Measurements from ENCODE around the gene UNC5C.

DNA sequence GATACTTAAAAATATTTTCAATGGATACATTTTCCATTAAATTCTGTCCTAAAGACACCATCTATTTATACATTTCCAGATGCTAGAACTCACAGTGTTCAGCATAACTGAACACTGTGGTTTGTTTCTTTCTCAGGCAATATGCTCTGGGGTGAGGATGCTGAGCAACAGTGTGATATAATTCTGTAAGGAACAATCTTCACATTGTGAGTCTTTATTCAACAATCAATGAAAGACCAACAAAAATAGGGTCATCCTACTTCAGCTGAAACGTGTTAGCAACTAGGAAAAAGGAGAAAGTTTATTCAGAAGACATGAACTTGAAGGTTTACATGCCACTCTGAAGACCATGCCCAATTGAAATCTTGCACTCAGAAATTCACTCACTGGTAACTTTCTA, 284.8 kb downstream of the UNC5C start:
- TF ChIP-seq, protein P1, sequence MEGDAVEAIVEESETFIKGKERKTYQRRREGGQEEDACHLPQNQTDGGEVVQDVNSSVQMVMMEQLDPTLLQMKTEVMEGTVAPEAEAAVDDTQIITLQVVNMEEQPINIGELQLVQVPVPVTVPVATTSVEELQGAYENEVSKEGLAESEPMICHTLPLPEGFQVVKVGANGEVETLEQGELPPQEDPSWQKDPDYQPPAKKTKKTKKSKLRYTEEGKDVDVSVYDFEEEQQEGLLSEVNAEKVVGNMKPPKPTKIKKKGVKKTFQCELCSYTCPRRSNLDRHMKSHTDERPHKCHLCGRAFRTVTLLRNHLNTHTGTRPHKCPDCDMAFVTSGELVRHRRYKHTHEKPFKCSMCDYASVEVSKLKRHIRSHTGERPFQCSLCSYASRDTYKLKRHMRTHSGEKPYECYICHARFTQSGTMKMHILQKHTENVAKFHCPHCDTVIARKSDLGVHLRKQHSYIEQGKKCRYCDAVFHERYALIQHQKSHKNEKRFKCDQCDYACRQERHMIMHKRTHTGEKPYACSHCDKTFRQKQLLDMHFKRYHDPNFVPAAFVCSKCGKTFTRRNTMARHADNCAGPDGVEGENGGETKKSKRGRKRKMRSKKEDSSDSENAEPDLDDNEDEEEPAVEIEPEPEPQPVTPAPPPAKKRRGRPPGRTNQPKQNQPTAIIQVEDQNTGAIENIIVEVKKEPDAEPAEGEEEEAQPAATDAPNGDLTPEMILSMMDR (IDR thresholded peaks at IDR 0.05; ENCODE audit: low read length) = no peak
- no peak for TF ChIP-seq EZH2 (IDR thresholded peaks at IDR 0.05; ENCODE audit: borderline replicate concordance, low read length)
